ENCODE results near the gene ZCCHC17. TPM values are rescaled to one million over a fixed set of nuclear protein-coding genes. Genes with fewer than 3 reads are reported as not detected.

ZCCHC17 gene
- total RNA-seq, 2 experiments from 2014 or later: 7.3 to 7.6 TPM

DNA sequence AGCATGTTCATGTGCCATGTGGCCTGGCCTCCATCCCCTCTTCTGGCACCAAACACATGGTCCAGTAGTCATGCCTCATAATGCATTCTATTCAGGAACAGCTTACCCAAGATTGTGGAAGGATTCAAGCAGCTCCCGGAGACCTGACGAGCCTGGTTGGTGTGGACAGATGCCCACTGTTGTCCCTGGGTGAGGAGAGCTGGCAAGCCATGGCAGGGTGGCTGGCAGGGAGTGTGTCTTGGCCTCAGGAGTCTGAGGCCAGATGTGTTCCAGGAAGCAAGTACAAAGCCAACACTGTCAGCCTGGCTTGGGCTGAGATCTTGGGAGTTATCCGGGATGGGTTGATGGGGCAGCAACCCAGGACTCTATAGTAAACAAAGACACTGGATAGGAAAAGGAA is 83.3 kb downstream of the ZCCHC17 start:
- Mint-ChIP-seq H3K9me3 (no peaks in the 10 kb centered on the region), H3K4me1 (ENCODE audit: low read depth) (no peaks in the 10 kb centered on the region), H3K27me3 (peaks cover 24% of the 10 kb centered on the region), H3K36me3 (ENCODE audit: low read depth) (no peaks in the 10 kb centered on the region), H3K4me3 (no peak overlapping the region), H3K27ac (no peak overlapping the region)
- H3K9me3 ChIP-seq (ENCODE audit: control insufficient read depth in 1 of 2, insufficient read depth in 1 of 2, low read length in 2 of 2): no peaks in the 10 kb centered on the region
- no peak overlapping the region for H3K4me3 ChIP-seq (ENCODE audit: low read length)
- H3K36me3 ChIP-seq (ENCODE audit: insufficient read depth, low read length): no peaks in the 10 kb centered on the region
- ChIA-PET POLR2A (no interaction called here), CTCF (interaction anchor here (0.5 kb wide), 1 partner anchor 492 kb away, joined by 3 read pairs; no protein-coding TSS in a partner anchor)
- TF ChIP-seq, protein P1, sequence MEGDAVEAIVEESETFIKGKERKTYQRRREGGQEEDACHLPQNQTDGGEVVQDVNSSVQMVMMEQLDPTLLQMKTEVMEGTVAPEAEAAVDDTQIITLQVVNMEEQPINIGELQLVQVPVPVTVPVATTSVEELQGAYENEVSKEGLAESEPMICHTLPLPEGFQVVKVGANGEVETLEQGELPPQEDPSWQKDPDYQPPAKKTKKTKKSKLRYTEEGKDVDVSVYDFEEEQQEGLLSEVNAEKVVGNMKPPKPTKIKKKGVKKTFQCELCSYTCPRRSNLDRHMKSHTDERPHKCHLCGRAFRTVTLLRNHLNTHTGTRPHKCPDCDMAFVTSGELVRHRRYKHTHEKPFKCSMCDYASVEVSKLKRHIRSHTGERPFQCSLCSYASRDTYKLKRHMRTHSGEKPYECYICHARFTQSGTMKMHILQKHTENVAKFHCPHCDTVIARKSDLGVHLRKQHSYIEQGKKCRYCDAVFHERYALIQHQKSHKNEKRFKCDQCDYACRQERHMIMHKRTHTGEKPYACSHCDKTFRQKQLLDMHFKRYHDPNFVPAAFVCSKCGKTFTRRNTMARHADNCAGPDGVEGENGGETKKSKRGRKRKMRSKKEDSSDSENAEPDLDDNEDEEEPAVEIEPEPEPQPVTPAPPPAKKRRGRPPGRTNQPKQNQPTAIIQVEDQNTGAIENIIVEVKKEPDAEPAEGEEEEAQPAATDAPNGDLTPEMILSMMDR (IDR thresholded peaks at IDR 0.05): no peak
- peaks cover 3 to 5% of the 10 kb centered on the region in 2 experiments for H3K27me3 ChIP-seq (ENCODE audit: control insufficient read depth in 1 of 2, insufficient read depth in 2 of 2, low read length in 2 of 2)
- DNase-seq: no peak
- no peak for ATAC-seq (ENCODE audit: poor library complexity)
- intact Hi-C loops (cut with DNase I, micrococcal nuclease): no loop called here
- no peak overlapping the region for H3K27ac ChIP-seq (ENCODE audit: low read depth in 1 of 2, low read length in 2 of 2)
- H3K4me1 ChIP-seq (ENCODE audit: insufficient read depth, low read length): no peaks in the 10 kb centered on the region

DNA sequence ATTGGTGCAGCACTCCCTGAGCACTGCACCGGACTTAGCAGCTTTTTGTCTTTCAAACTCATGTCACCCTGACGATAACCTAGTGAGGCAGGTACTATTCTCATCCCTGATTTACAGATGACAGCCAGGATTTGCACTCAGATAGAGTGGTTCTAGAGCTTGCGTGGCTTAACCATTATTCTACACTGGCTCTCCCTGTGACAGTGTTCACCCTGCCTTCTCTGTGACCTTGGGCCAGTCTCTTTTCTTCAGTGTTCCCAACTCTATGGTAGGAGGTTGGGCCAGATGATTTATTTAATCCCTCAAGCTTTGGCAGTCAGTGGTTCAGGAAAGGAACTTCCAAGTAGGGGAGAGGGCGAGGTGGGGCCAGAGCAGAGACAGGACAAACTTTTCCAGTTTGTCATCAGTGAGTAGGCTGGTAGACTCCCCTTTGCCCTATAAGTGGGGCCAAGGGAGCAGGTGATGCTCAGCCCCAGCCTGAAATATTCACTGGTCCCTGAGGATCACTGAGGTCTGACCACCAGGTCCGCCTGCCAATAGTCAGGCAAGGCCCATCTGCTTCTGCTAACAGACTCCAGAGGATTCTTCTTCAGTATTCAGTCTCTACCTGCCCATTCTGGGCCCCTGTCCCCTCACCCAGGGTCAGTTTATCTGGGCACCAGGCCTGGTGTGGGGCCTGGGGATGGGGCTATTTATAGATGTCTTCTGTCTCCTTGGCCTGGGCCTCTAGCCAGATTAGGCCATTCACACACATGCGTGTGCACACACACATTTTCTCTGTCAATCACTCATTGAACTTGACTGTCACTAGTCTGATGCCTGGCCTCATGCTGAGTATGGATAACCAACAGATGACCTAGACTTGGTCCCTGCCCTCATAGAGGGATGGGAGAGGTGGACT is 84.8 kb downstream of the ZCCHC17 start:
- Histone ChIP-seq H3K36me3 (ENCODE audit: insufficient read depth, low read length) (no peaks in the 10 kb centered on the region), H3K27me3 (ENCODE audit: control insufficient read depth in 1 of 2, insufficient read depth in 2 of 2, low read length in 2 of 2) (peaks cover 3 to 14% of the 10 kb centered on the region in 2 experiments), H3K9me3 (ENCODE audit: control insufficient read depth in 1 of 2, insufficient read depth in 1 of 2, low read length in 2 of 2) (no peaks in the 10 kb centered on the region), H3K4me1 (ENCODE audit: insufficient read depth, low read length) (no peaks in the 10 kb centered on the region), H3K4me3 (ENCODE audit: low read length) (no peak overlapping the region), H3K27ac (ENCODE audit: low read depth in 1 of 2, low read length in 2 of 2) (no peak overlapping the region)
- no peaks in the 10 kb centered on the region for H3K4me1 Mint-ChIP-seq (ENCODE audit: low read depth)
- H3K27ac Mint-ChIP-seq: no peak overlapping the region
- no peaks in the 10 kb centered on the region for H3K36me3 Mint-ChIP-seq (ENCODE audit: low read depth)
- no peak overlapping the region for H3K4me3 Mint-ChIP-seq
- ChIA-PET POLR2A (no interaction called here), CTCF (no interaction called here)
- H3K9me3 Mint-ChIP-seq: no peaks in the 10 kb centered on the region
- intact Hi-C loops (cut with DNase I, micrococcal nuclease): no loop called here
- TF ChIP-seq, protein P1 (IDR thresholded peaks at IDR 0.05): no peak
- ATAC-seq (ENCODE audit: poor library complexity) (no peak), DNase-seq (no peak)
- H3K27me3 Mint-ChIP-seq: peaks cover 32% of the 10 kb centered on the region

DNA sequence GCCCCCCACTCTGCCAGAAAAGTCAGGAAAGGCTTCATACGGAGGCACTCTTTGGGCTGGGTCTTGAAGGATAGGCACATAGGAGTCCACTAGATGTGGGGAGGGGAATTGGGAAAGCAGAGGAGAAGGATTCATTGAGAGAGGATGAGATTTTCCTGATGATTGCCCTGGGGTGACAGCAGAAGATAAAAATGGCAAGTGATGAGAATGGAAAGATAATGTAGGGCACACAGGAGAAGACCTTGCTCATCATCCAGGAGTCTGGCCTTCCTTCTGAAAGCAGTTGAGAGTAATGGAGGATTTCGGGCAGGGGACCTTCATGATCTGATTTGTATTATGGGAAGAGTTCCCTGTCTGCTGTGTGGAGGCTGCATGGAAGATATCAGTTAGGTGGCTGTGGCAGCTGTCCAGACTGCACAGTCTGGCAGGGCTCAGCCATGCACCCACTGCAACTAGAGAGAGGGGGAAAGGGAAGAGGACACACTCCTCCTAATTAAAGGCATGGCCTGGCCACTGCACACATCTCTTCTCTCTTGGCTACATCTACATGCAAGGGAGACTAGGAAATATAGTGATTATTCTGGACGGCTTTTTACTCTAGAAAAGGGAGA is 85.7 kb downstream of the ZCCHC17 start:
- H3K4me3 ChIP-seq (ENCODE audit: low read length): no peak overlapping the region
- Mint-ChIP-seq H3K4me3 (no peak overlapping the region), H3K27ac (no peak overlapping the region), H3K27me3 (peaks cover 32% of the 10 kb centered on the region), H3K9me3 (no peaks in the 10 kb centered on the region), H3K4me1 (ENCODE audit: low read depth) (no peaks in the 10 kb centered on the region), H3K36me3 (ENCODE audit: low read depth) (no peaks in the 10 kb centered on the region)
- H3K27ac ChIP-seq (ENCODE audit: low read depth in 1 of 2, low read length in 2 of 2): no peak overlapping the region
- TF ChIP-seq, protein P1 (IDR thresholded peaks at IDR 0.05): no peak
- H3K27me3 ChIP-seq (ENCODE audit: control insufficient read depth in 1 of 2, insufficient read depth in 2 of 2, low read length in 2 of 2): peaks cover 3 to 14% of the 10 kb centered on the region in 2 experiments
- H3K9me3 ChIP-seq (ENCODE audit: control insufficient read depth in 1 of 2, insufficient read depth in 1 of 2, low read length in 2 of 2): no peaks in the 10 kb centered on the region
- ATAC-seq (ENCODE audit: poor library complexity): no peak
- ChIA-PET POLR2A (no interaction called here), CTCF (no interaction called here)
- no peak for DNase-seq
- no peaks in the 10 kb centered on the region for H3K4me1 ChIP-seq (ENCODE audit: insufficient read depth, low read length)
- intact Hi-C loops (cut with DNase I, micrococcal nuclease): no loop called here
- H3K36me3 ChIP-seq (ENCODE audit: insufficient read depth, low read length): no peaks in the 10 kb centered on the region

Measured in CD4-positive, alpha-beta T cell (primary cell).